Right lobe of liver (tissue), 4 donors: ENCODE data around the gene FGF7.

Source experiments
- POLR2A ChIP-seq: fragments of 450-650 bp; IDR thresholded peaks from one replicate; pipeline ENCODE4 v1.6.1; 2017; ENCODE audit warnings: antibody characterized with exemption, mild to moderate bottlenecking
- TF ChIP-seq, protein P1 (sequence below), 4 donors: fragments of 200-600 bp in 3 of 4; fragments of 450-650 bp in 1 of 4; IDR thresholded peaks; one replicate each; pipeline versions ENCODE4 v1.5.1 to v1.8.0; 2016 to 2022; ENCODE audit warnings: antibody characterized with exemption in 4 of 4, mild to moderate bottlenecking in 2 of 4
- donor health status: DM: no; HTN: no; CAD: no.
- donor health status: DM: no; HTN: no; CAD: no.
- donor health status: DM: no; HTN: yes; CAD: no.

- TF ChIP-seq, protein P1, sequence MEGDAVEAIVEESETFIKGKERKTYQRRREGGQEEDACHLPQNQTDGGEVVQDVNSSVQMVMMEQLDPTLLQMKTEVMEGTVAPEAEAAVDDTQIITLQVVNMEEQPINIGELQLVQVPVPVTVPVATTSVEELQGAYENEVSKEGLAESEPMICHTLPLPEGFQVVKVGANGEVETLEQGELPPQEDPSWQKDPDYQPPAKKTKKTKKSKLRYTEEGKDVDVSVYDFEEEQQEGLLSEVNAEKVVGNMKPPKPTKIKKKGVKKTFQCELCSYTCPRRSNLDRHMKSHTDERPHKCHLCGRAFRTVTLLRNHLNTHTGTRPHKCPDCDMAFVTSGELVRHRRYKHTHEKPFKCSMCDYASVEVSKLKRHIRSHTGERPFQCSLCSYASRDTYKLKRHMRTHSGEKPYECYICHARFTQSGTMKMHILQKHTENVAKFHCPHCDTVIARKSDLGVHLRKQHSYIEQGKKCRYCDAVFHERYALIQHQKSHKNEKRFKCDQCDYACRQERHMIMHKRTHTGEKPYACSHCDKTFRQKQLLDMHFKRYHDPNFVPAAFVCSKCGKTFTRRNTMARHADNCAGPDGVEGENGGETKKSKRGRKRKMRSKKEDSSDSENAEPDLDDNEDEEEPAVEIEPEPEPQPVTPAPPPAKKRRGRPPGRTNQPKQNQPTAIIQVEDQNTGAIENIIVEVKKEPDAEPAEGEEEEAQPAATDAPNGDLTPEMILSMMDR (IDR thresholded peaks at IDR 0.05), result no peak
- no peak for TF ChIP-seq POLR2A
These were observed 7.0 kb downstream of the FGF7 start for GRCh38 chr15:49430046-49430445.
